H9 (cell line): ENCODE measurements around the gene SUPT5H. TPM values are rescaled to one million over a fixed set of nuclear protein-coding genes. Genes with fewer than 3 reads are reported as not detected.

Source experiments
- DNase-seq: peaks from one replicate; pipeline ENCODE4 v3.0.0-alpha.2; 2017
- H2AFZ ChIP-seq: one replicate; pipeline ENCODE4 v1.6.1; 2013; ENCODE audit warnings: mild to moderate bottlenecking, low read length, control low read depth, moderate library complexity
- H2AK5ac ChIP-seq: 2 replicates; pipeline ENCODE4 v1.6.1; 2013; ENCODE audit warnings: low read length, control low read depth, mixed read lengths; ENCODE audit not compliant: insufficient read length
- H2BK120ac ChIP-seq: one replicate; pipeline ENCODE4 v1.6.1; 2013; ENCODE audit warnings: low read depth, mild to moderate bottlenecking, low read length, control low read depth, inconsistent platforms; ENCODE audit not compliant: poor library complexity, severe bottlenecking
- H2BK12ac ChIP-seq: 2 replicates; pipeline ENCODE4 v1.6.1; 2013; ENCODE audit warnings: low read length, control low read depth, mixed read lengths, low read depth; ENCODE audit not compliant: insufficient read length
- H2BK15ac ChIP-seq: 2 replicates; pipeline ENCODE4 v1.6.1; 2013; ENCODE audit warnings: low read depth, low read length, control low read depth
- H2BK20ac ChIP-seq: one replicate; pipeline ENCODE4 v1.6.1; 2013; ENCODE audit warnings: low read depth, mild to moderate bottlenecking, low read length, control low read depth, inconsistent platforms; ENCODE audit not compliant: poor library complexity, severe bottlenecking
- H2BK5ac ChIP-seq: 2 replicates; pipeline ENCODE4 v1.6.1; 2013; ENCODE audit warnings: low read length, control low read depth, mixed read lengths; ENCODE audit not compliant: insufficient read length
- H3K14ac ChIP-seq: 2 replicates; pipeline ENCODE4 v1.6.1; 2013; ENCODE audit warnings: low read length, control low read depth; ENCODE audit not compliant: insufficient read depth
- H3K18ac ChIP-seq: 2 replicates; pipeline ENCODE4 v1.6.1; 2013; ENCODE audit warnings: low read depth, mild to moderate bottlenecking, mixed read lengths, low read length, control low read depth; ENCODE audit not compliant: insufficient read length
- H3K23ac ChIP-seq: 2 replicates; pipeline ENCODE4 v1.6.1; 2013; ENCODE audit warnings: low read length, control low read depth, mixed read lengths, low read depth; ENCODE audit not compliant: insufficient read length
- H3K23me2 ChIP-seq: 2 replicates; pipeline ENCODE4 v1.6.1; 2013; ENCODE audit warnings: low read depth, mild to moderate bottlenecking, mixed read lengths, low read length, control low read depth; ENCODE audit not compliant: insufficient read length, poor library complexity, severe bottlenecking
- H3K27ac ChIP-seq: 2 replicates; pipeline ENCODE4 v1.5.1; 2013; ENCODE audit warnings: low read length, control low read depth, mixed read lengths, low read depth; ENCODE audit not compliant: insufficient read length
- H3K27me3 ChIP-seq: 2 replicates; pipeline ENCODE4 v1.6.1; 2013; ENCODE audit warnings: low read length, control low read depth, inconsistent platforms; ENCODE audit not compliant: insufficient read depth
- H3K4ac ChIP-seq: 2 replicates; pipeline ENCODE4 v1.6.1; 2013; ENCODE audit warnings: low read depth, mild to moderate bottlenecking, control low read depth, inconsistent platforms, low read length, moderate library complexity
- H3K4me1 ChIP-seq: 2 replicates; pipeline ENCODE4 v1.6.1; 2013; ENCODE audit warnings: low read length, control low read depth, inconsistent platforms; ENCODE audit not compliant: insufficient read depth
- H3K4me2 ChIP-seq: 2 replicates; pipeline ENCODE4 v1.6.1; 2013; ENCODE audit warnings: low read length, control low read depth, mixed read lengths; ENCODE audit not compliant: insufficient read length, insufficient read depth
- H3K56ac ChIP-seq: 2 replicates; pipeline ENCODE4 v1.6.1; 2013; ENCODE audit warnings: low read depth, mild to moderate bottlenecking, mixed read lengths, low read length, control low read depth; ENCODE audit not compliant: insufficient read length
- H3K79me1 ChIP-seq: 2 replicates; pipeline ENCODE4 v1.6.1; 2013; ENCODE audit warnings: low read depth, mild to moderate bottlenecking, moderate library complexity, low read length, control low read depth, inconsistent platforms; ENCODE audit not compliant: insufficient read depth, poor library complexity, severe bottlenecking
- H3K79me2 ChIP-seq: 2 replicates; pipeline ENCODE4 v1.6.1; 2013; ENCODE audit warnings: low read length, control low read depth, inconsistent platforms; ENCODE audit not compliant: insufficient read depth
- H3K9ac ChIP-seq: 2 replicates; pipeline ENCODE4 v1.6.1; 2013; ENCODE audit warnings: low read length, control low read depth, mixed read lengths; ENCODE audit not compliant: insufficient read length; ENCODE audit errors: extremely low read depth
- H3K9me3 ChIP-seq: one replicate; pipeline ENCODE4 v1.6.1; 2013; ENCODE audit warnings: low read depth, low read length, inconsistent platforms; ENCODE audit not compliant: control insufficient read depth
- H3T11ph ChIP-seq: one replicate; pipeline ENCODE4 v1.6.1; 2013; ENCODE audit warnings: mild to moderate bottlenecking, low read length, control low read depth, inconsistent platforms
- H4K20me1 ChIP-seq: one replicate; pipeline ENCODE4 v1.6.1; 2013; ENCODE audit not compliant: control insufficient read depth, insufficient read length, insufficient read depth
- H4K5ac ChIP-seq: 2 replicates; pipeline ENCODE4 v1.6.1; 2013; ENCODE audit warnings: low read depth, mild to moderate bottlenecking, mixed read lengths, low read length, control low read depth; ENCODE audit not compliant: insufficient read length
- H4K8ac ChIP-seq: replicated peaks from 2 replicates; pipeline ENCODE4 v1.6.1; 2013; ENCODE audit warnings: low read length, control low read depth, mixed read lengths, low read depth; ENCODE audit not compliant: insufficient read length
- H4K91ac ChIP-seq: 2 replicates; pipeline ENCODE4 v1.6.1; 2013; ENCODE audit warnings: low read depth, mild to moderate bottlenecking, moderate library complexity, mixed read lengths, low read length, control low read depth; ENCODE audit not compliant: insufficient read length
- H3K27ac Mint-ChIP-seq, 3 experiments: 2 replicates in 2 of 3; 3 replicates in 1 of 3; pipeline ENCODE4 v1.8.0; 2020 to 2021; ENCODE audit warnings: mixed read lengths in 3 of 3, mild to moderate bottlenecking in 1 of 3, moderate library complexity in 1 of 3
- H3K27me3 Mint-ChIP-seq: 2 replicates; pipeline ENCODE4 v1.8.0; 2021; ENCODE audit warnings: low read depth, mild to moderate bottlenecking, moderate library complexity, mixed read lengths
- H3K36me3 Mint-ChIP-seq, 3 experiments: 2 replicates in 2 of 3; 3 replicates in 1 of 3; pipeline ENCODE4 v1.8.0; 2020 to 2021; ENCODE audit warnings: low read depth in 3 of 3, mixed read lengths in 3 of 3; ENCODE audit not compliant: insufficient read depth in 1 of 3
- H3K4me1 Mint-ChIP-seq, 2 experiments: 2 replicates each; pipeline ENCODE4 v1.8.0; 2020; ENCODE audit warnings: mixed read lengths in 2 of 2
- H3K4me3 Mint-ChIP-seq, 2 experiments: 2 replicates in 1 of 2; 3 replicates in 1 of 2; pipeline ENCODE4 v1.8.0; 2020 to 2021; ENCODE audit warnings: mild to moderate bottlenecking in 2 of 2, mixed read lengths in 2 of 2, moderate library complexity in 1 of 2
- H3K9me3 Mint-ChIP-seq, 2 experiments: 2 replicates in 1 of 2; 3 replicates in 1 of 2; pipeline ENCODE4 v1.8.0; 2020; ENCODE audit warnings: mild to moderate bottlenecking in 2 of 2, mixed read lengths in 2 of 2, moderate library complexity in 1 of 2
- CTCF ChIP-seq: fragments of 200-600 bp; sonication (generic); conservative IDR thresholded peaks from 3 replicates; pipeline ENCODE4 v1.8.0; 2021; ENCODE audit warnings: antibody characterized with exemption, mild to moderate bottlenecking
- WGBS: extraction: QIAGEN DNeasy Blood & Tissue Kit; methylation state at CpG from one replicate; pipeline ENCODE4 v1.1.7; 2013; ENCODE audit warnings: missing lambda C conversion rate, low lambda C conversion rate, mixed read lengths; ENCODE audit not compliant: insufficient read length; ENCODE audit errors: extremely low coverage; 5-methylcytosine and 5-hydroxymethylcytosine counted together
- total RNA-seq: library from RNA; stranded (reverse); gene quantifications from 2 replicates; pipeline ENCODE4 v1.2.1, GENCODE V29; 2021

SUPT5H gene
- total RNA-seq, 1 experiment from 2014 or later: 145 TPM

- no peak for TF ChIP-seq CTCF
Observed at GRCh38 chr19:39434123-39435076, 11.0 kb upstream of the SUPT5H start.

More at GRCh38 chr19:39434123-39435076, 11.0 kb upstream of the SUPT5H start:
- Histone ChIP-seq H3K23ac (no peak overlapping the region), H3T11ph (no peak overlapping the region), H4K5ac (no peak overlapping the region), H2BK5ac (no peak overlapping the region), H3K4ac (no peak overlapping the region), H3K14ac (no peak overlapping the region), H3K9ac (peak overlapping the region; percentile 43), H2BK20ac (no peak overlapping the region), H3K18ac (no peak overlapping the region), H3K27me3 (no peaks in the 10 kb centered on the region), H3K27ac (peak overlapping the region; percentile 51), H3K9me3 (no peaks in the 10 kb centered on the region), H2AK5ac (no peak overlapping the region), H4K8ac (no peak overlapping the region), H3K4me1 (no peaks in the 10 kb centered on the region), H4K20me1 (no peaks in the 10 kb centered on the region), H2BK15ac (no peak overlapping the region), H2AFZ (no peak overlapping the region), H3K79me1 (peaks cover 9% of the 10 kb centered on the region), H2BK12ac (no peak overlapping the region), H4K91ac (no peak overlapping the region), H3K4me2 (peak overlapping the region; percentile 75), H3K56ac (no peak overlapping the region), H2BK120ac (no peak overlapping the region), H3K79me2 (peaks cover 6% of the 10 kb centered on the region; the same call in 1 of the 2 replicates), H3K23me2 (peaks cover 10% of the 10 kb centered on the region)
- Mint-ChIP-seq H3K27ac (peak overlapping the region; percentile 75 to 92 (median 87); a peak in 6 of 7 replicates), H3K4me1 (peaks cover 35 to 43% of the 10 kb centered on the region in 2 experiments), H3K9me3 (peaks cover 0 to 7% of the 10 kb centered on the region in 2 experiments; a peak in 2 of 5 replicates), H3K27me3 (peaks cover 5% of the 10 kb centered on the region), H3K36me3 (peaks cover 32 to 40% (median 37%) of the 10 kb centered on the region in 3 experiments), H3K4me3 (peak overlapping the region; percentile 98 to 100)
- no peak for DNase-seq
- no CpG with 5 or more reads among the region's 10 CpGs for WGBS
